Measurements from ENCODE around the gene ZGPAT.

The ZGPAT gene

DNA sequence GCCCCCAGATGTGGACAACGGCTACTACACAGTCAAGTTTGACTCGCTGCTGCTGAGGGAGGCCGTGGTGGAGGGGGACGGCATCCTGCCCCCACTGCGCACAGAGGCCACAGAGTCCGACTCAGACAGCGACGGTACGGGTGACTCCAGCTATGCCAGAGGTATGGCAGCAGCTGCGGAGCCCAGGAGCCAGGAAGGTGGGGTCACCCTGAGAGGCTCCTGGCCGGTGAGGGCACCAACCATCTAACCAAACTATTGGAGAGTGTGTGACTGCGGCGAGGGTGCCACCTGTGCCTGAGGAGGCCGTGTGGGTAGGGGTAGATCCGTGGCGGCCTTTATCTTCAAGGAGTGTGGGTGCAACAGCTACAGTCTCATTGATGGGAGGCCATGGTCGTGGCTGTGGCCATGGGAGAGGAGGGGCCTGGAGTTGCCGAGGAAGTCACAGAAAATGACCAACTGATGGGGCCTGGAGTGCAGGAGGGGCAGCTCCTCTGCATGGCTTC, 25.8 kb downstream of the ZGPAT start:
- no peak for DNase-seq (ENCODE audit: low read depth in 3 of 3)

DNA sequence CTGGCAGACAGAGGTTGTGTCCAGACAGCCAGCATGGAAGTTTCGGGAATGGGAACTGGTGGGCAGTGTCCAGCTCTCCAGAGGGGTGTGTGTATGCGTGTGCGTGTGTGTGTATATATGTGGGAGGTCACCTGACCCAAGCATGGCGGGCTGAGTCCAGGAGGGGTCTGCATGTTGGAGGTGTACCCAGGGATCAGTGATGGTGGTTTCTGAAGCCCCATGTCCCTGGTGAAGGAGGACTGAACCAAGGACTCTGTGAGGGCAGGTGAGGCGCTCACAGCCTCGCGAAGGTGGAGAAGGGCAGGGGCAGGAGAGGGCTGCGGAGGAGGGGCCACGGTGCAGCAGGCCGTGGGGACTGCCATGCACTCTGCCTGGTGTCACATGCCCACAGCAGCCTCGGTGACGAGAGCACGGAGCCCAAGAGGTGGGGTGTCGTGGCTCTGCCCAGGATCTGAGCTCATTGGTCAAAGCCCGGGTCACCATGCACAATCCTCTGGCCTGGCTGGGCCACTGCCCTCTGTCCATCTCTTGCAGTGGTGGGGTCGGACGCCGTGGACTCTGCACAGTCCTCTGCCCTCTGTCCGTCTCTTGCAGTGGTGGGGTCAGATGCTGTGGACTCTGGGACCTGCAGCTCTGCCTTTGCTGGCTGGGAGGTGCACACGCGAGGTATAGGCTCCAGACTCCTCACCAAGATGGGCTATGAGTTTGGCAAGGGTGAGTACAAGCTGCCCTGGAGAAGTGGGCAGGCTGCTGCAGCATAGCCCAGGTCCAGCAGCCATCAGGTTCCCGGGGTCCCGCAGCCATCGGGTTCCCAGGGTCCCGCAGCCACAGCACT, 26.5 kb downstream of the ZGPAT start:
- no peak for DNase-seq (ENCODE audit: low read depth in 3 of 3)

DNA sequence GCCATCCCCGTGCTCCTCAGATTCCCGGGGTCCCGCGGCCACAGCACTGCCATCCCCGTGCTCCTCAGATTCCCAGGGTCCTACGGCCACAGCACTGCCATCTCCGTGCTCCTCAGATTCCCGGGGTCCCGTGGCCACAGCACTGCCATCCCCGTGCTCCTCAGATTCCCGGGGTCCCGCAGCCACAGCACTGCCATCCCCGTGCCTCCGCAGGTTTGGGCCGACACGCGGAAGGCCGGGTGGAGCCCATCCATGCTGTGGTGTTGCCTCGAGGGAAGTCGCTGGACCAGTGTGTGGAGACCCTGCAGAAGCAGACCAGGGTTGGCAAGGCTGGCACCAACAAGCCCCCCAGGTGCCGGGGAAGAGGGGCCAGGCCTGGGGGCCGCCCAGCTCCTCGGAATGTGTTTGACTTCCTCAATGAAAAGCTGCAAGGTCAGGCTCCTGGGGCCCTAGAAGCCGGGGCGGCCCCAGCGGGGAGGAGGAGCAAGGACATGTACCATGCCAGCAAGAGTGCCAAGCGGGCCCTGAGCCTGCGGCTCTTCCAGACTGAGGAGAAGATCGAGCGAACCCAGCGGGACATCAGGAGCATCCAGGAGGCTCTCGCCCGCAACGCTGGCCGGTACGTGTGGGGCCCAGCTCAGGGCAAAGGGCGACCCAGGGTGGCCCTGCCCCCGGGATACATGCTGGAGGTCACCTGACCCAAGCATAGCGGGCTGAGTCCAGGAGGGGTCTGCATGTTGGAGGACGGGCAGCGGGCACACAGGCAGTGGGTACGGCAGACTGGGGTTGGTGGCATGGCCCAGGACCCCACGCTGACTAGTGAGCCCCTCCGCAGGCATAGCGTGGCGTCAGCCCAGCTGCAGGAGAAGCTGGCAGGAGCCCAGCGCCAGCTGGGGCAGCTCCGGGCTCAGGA, 27.4 kb downstream of the ZGPAT start:
- no peak for DNase-seq (ENCODE audit: low read depth in 3 of 3)

DNA sequence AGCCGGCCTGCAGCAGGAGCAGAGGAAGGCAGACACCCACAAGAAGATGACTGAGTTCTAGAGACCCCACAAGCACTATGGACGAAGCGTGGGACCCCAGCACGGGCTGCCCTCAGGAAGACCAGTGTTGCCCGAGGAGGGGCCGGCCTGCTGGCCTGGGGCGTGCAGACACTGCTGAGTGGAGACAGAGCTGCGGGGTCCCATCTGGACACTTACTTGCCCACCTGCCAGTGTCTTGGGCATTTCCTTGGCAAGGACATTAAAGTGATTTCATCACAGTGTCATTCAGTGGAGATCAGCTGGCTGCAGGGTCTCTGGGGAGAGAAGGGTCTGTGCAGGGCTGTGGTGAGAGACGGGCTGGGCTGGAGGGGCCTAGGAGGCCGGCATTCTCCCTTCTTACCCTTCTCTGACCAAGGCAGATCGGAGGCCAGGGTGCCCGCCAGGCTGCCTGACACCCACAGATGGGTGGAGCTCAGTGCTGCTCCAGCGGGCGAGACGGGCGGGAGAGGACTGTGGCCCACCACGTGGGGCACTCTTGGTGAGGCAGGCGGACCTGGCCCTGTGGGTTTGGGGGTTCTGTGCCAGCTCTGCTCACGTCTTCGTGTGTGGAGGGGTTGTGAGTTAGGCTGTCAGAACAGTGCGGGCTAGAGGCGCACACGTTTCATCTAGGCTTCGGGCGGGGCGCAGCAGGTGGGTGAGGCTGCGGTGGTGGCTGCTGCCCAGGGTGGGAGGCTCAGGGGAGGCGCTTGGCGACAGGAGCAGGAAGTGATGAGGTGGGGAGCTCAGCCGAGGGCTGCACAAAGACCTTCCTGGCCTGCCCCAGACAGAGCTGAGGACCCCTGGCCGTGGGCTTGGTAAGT, 28.2 kb downstream of the ZGPAT start, which contains the start of gene LIME1:
Gene LIME1, plus strand, starts transcription at position 806 of the 860 bp plus-strand sequence. CDS start 886 bp downstream, outside the sequence.
- peak in 1 of 3 experiments; percentile 58 for DNase-seq (ENCODE audit: low read depth in 3 of 3)

DNA sequence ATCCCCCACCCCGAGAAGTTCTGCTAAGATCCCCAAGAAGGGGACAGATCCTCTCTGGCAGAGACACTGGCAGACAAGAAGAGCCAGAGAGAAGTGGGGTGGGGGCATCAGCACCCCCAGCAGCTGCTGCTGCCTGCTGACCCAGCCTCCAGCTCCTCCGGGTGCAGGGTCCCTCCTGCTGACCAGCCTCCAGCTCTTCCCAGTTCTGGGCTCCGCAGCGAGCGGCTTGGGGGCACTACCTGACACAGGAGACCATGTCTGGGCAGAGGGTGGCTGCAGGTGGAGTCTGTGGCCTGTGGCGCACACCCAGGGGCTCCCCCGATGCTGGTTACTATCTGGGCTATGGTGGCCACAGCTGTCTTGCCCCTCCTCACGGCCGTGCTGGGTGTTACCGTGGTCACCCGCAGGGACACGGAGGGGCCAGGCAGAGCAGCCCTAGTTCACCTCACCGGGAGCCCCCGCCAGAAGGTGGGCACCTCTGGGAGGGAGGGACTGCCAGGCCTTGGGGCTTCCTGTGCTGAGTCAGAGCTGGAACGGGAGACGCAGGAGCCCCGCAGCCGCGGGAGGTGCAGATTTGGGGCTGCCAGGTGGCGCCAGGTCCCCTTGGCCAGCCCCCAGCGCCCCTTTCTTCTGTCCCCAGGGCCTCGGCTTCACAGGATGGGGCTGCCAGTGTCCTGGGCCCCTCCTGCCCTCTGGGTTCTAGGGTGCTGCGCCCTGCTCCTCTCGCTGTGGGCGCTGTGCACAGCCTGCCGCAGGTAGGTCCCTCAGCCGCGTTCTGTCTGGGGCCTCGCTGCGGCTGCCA, 29.3 kb downstream of the ZGPAT start:
- DNase-seq (ENCODE audit: low read depth in 3 of 3) = peak in 1 of 3 experiments; percentile 44

DNA sequence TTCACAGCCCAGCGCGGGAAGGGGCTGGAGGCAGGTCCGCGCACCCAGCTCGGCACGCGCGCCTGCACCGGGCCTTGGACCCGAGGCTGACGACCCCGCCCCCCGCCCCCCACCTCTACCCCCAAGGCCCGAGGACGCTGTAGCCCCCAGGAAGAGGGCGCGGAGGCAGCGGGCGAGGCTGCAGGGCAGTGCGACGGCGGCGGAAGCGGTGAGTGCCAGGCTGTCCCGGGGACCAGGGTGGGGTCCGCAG, 29.8 kb downstream of the ZGPAT start:
- DNase-seq (ENCODE audit: low read depth in 3 of 3) = no peak

DNA sequence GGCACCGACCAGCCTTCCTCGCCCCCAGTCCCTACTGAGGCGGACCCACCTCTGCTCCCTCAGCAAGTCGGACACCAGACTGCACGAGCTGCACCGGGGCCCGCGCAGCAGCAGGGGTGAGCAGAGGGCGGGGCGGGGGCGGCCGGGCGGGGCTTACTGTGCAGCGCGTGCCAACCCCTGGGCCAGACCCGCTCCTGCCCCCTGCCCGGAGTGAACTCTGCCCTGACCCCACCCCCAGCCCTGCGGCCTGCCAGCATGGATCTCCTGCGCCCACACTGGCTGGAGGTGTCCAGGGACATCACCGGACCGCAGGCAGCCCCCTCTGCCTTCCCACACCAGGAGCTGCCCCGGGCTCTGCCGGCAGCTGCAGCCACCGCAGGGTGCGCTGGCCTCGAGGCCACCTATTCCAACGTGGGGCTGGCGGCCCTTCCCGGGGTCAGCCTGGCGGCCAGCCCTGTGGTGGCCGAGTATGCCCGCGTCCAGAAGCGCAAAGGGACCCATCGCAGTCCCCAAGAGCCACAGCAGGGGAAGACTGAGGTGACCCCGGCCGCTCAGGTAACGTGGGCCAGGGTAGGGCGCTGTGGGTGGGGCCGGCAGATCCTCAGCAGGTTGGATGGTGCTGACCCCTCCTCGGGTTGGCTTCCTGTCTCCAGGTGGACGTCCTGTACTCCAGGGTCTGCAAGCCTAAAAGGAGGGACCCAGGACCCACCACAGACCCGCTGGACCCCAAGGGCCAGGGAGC, 30.3 kb downstream of the ZGPAT start:
- DNase-seq (ENCODE audit: low read depth in 3 of 3) = no peak

DNA sequence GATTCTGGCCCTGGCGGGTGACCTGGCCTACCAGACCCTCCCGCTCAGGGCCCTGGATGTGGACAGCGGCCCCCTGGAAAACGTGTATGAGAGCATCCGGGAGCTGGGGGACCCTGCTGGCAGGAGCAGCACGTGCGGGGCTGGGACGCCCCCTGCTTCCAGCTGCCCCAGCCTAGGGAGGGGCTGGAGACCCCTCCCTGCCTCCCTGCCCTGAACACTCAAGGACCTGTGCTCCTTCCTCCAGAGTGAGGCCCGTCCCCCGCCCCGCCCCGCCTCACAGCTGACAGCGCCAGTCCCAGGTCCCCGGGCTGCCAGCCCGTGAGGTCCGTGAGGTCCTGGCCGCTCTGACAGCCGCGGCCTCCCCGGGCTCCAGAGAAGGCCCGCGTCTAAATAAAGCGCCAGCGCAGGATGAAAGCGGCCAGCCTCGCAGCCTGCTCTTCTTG, 30.9 kb downstream of the ZGPAT start:
- no peak for DNase-seq (ENCODE audit: low read depth in 3 of 3)

DNA sequence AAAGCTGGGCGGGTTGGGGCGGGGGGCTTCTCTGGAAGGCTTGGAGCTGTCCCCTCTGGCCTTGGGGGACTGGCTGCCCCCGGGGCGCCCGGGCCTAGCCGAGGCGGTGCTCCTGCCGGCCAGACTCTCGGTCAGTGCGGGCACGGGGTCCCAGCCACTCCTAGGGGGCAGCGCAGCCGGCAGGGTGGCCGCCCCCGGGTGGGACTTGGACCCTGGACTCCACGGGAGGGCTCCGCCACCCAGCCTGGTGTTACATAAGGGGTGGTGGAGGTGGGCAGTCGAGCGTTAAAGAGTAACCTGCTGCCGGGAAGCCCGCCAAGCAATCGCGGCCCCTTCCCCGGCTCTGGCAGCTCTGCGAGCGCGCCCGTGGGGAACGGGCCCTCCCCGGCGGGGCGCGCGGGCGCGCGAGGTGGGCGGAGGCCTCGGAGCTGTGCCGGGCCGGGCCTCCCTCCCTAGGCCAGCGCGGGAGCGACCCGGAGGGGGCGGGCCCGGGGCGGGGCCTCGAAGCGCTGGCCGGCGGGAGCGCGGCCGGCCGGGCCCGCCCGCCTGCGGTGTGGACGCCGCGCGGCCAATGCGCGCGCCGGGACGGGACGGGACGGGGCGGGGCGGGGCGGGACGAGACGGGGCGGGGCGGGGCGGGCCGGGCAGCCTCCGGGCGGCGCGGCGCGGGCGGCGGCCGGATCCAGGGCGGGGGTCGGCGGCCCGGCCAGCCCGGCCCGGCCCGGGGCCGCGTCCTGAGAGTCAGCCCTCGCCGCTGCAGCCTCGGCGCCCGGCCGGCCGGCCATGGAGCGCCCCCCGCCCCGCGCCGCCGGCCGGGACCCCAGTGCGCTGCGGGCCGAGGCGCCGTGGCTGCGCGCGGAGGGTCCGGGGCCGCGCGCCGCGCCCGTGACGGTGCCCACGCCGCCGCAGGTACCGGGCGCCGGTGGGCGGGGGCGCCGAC, 31.6 kb downstream of the ZGPAT start, which contains the start of gene SLC2A4RG:
Gene SLC2A4RG, plus strand, starts transcription at position 647 of the 940 bp plus-strand sequence. Its CDS starts 137 bp downstream, at position 784.
- peak in 1 of 3 experiments; percentile 71 for DNase-seq (ENCODE audit: low read depth in 3 of 3)

DNA sequence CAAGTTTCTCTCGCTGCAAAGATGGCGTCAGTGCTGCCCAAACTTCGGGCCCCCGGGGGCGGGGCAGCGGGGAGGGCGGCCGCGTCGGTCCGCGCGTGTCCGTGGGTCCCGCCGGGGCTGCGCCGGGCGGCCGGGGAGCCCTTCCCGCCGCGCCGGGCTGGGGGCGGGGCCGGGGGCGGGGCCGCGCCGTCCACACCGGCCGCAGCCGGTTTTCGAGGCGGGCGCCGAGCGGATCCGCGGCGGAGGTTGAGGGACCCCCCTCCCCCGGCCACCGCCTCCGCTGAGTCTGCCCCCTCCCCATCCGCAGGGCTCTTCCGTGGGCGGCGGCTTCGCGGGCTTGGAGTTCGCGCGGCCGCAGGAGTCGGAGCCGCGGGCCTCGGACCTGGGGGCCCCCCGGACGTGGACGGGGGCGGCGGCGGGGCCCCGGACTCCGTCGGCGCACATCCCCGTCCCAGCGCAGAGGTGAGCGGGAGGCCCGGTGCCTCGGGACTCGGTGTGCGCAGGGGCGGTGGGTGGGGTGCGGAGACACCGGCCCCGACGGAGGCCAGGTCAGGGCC, 32.3 kb downstream of the ZGPAT start:
- DNase-seq (ENCODE audit: low read depth in 3 of 3) = peak in 1 of 3 experiments; percentile 34

DNA sequence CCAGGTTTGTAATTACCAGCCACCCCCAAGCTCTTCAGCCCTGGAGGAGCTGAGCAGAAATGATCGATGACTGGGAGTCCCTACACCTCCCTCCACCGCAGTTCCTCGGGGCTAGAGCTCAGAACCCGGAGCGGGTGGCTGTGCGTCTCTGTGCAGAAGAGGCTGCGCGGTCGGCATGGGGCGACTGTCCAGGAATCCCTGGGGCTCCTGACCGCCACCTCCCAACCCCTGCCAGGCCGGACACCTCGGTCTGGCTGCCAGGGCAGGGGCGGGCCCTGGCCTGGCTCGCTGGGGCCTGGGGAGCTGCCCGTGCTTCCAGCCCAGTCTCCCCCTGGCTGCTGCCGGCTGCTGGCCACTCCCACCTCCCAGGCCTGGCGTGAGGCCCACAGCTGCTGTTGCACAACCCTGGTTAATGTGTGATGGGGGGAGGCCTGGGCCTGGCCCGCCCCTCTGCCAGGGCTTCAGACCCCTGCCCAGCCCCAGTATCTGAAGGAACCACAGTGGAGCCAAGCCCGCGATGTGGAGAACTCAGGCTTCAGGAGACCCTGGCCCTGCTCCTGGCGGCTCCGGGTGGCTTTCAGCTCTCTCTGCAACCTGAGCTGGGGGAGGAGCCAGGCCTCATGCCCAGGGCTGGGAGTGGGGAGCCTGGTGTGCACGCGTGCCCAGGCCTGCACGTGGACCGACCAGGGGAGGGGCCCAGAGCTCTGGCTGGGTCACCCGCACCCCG, 33.0 kb downstream of the ZGPAT start:
- DNase-seq (ENCODE audit: low read depth in 3 of 3) = no peak

DNA sequence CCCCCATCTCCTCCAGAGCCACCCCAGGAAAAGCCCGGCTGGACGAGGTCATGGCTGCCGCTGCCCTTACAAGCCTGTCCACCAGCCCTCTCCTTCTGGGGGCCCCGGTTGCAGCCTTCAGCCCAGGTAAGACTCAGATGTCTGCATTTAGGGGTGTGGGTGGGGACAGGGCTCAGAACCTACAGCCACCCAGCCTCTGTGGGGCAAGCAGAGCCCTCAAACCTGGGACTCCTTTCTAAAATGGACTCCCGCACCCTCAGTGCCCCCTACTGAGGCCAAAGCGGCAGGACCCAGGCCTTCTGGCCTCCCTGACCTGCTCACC, 33.5 kb downstream of the ZGPAT start:
- no peak for DNase-seq (ENCODE audit: low read depth in 3 of 3)

DNA sequence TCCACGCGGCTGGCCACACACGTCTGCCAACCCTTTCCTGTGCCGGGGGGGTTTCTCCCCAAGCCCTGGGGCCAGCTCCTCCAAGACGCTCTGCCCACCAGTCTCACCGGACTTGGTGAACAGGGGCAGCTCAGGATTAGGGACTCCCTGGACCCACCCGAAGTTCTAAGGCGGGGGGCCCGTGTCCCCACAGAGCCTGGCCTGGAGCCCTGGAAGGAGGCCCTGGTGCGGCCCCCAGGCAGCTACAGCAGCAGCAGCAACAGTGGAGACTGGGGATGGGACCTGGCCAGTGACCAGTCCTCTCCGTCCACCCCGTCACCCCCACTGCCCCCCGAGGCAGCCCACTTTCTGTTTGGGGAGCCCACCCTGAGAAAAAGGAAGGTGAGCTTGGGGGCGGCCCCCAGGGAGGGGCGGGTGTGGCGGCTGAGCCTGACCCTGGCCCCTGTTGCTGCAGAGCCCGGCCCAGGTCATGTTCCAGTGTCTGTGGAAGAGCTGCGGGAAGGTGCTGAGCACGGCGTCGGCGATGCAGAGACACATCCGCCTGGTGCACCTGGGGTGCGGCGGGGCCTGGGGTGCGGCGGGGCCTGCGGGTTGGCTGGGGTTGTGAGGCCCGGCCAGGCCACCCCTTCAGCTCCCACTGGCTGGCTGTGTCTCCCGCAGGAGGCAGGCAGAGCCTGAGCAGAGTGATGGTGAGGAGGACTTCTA, 34.0 kb downstream of the ZGPAT start:
- DNase-seq (ENCODE audit: low read depth in 3 of 3) = no peak

DNA sequence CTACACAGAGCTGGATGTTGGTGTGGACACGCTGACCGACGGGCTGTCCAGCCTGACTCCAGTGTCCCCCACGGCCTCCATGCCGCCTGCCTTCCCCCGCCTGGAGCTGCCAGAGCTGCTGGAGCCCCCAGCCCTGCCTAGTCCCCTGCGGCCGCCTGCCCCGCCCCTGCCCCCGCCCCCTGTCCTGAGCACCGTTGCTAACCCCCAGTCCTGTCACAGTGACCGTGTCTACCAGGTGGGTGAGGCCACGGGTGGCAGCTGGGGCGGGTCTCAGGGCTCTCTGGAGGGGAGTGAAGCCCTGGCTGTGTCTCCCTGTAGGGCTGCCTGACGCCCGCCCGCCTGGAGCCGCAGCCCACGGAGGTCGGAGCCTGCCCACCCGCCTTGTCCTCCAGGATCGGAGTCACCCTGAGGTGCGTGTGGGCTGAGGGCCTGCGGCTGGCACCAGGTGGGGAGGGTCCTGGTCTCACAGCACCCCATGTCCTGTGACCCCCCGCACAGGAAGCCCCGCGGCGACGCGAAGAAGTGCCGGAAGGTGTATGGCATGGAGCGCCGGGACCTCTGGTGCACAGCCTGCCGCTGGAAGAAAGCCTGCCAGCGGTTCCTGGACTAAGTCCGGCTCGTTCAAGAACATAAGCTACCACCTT, 34.7 kb downstream of the ZGPAT start:
- DNase-seq (ENCODE audit: low read depth in 3 of 3) = no peak

DNA sequence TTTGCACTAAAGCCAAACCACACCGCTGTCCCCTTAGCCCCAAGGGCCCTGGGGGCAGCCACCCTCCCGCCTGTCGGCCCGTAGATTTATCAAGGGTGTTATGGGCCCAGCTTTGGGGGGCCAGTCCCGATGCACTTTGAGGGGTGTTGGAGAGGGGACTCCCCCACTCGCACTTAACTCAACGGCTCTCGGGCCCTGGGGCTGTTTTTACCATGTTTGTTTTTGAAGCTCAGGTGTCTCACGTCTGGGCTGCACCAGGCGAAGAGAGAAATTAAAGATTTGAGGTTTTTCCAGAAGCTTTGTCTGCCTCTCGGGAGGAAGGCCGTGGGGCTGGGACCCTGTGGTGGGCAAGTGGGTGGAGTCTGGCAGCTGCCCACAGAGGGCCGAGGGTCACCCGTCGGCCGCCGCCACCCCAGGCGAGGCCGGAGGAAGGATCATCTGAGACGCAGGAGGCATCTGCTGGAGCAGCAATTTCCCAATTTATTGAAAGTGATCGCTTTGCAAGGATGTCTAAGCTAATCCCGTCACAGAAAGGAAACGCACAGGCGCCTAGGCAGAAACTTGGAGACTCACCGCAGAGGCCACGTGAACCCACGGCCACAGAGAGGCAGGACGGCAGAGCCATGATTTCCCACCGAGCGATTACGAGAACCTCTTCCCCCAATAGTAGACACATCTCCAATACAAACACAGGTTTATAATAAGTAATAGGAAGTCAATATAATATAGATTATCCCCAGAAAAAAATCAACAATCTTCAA, 35.6 kb downstream of the ZGPAT start:
- no peak for DNase-seq (ENCODE audit: low read depth in 3 of 3)

DNA sequence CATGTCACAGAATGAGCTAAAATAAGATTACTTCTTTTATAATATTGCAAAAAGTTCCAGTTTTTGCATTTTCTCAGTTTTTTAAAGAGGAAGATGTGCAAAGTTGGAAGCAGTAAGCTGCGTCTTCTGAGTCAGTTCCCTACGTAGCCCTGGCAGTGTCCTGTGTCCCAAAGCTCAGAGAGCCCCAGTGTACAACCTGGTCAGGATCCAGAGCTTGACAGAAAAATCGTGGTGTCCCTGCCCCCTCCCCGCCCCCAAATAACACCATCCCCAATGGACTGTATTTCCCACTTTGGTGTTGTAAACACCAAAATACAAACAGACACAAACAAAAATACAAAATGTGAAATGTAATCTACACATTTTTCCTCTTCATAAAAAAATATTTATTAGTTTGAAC, 36.3 kb downstream of the ZGPAT start:
- no peak for DNase-seq (ENCODE audit: low read depth in 3 of 3)

All from stimulated activated CD4-positive, alpha-beta T cell treated with anti-CD3 and anti-CD28 coated beads, TNF-alpha, amount 100 ng/mL, for 24 hours (primary cell).